Measurements from ENCODE around the gene CHST6.
"Not testable (repeated sequence)": the region's sequence is repeated elsewhere in the genome, so short reads cannot be mapped to it uniquely, and the experiment has no call there.

CHST6 gene

DNA sequence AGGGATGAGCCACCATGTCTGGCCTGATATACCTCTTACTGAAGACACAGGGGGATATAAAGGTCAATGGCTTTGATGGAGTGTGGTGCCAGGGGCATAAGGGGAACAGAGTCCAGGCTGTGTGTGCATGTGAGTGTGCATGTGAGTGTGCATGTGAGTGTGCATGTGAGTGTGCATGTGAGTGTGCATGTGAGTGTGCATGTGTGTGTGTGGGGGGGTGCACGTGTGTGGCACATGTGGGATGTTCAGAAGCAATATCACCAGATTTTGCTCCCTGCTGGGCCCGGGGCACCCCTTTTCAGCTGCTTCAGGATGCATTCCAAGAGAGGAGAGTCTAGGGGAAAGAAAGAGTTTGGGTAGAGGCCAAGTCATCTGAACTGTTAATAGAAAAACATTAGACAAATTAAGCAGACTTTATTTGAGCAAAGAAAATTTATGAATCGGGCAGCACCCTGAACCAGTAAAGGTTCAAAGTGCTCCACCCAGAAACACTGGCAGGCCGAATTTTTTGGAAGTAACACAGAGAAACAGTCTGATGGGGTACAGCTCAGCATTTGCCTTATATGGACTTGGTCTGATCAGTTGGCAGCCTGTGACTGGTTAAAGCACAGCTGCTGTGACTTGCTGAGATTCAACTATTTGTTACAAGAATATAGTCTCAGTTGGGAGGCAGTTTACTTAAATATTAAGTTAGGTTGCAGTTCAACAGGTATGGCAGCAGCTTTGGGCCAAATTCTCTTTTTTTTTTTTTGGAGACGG is 31.0 kb upstream of the CHST6 start:
- H3K4me3 ChIP-seq (ENCODE audit: control insufficient read depth, low read depth, low read length): no peak overlapping the region
- TF ChIP-seq, protein P1, sequence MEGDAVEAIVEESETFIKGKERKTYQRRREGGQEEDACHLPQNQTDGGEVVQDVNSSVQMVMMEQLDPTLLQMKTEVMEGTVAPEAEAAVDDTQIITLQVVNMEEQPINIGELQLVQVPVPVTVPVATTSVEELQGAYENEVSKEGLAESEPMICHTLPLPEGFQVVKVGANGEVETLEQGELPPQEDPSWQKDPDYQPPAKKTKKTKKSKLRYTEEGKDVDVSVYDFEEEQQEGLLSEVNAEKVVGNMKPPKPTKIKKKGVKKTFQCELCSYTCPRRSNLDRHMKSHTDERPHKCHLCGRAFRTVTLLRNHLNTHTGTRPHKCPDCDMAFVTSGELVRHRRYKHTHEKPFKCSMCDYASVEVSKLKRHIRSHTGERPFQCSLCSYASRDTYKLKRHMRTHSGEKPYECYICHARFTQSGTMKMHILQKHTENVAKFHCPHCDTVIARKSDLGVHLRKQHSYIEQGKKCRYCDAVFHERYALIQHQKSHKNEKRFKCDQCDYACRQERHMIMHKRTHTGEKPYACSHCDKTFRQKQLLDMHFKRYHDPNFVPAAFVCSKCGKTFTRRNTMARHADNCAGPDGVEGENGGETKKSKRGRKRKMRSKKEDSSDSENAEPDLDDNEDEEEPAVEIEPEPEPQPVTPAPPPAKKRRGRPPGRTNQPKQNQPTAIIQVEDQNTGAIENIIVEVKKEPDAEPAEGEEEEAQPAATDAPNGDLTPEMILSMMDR (IDR thresholded peaks at IDR 0.05; ENCODE audit: control insufficient read depth, insufficient read depth, low read depth, low read length, missing control alignments): no peak
- DNase-seq (ENCODE audit: low read depth): no peak

DNA sequence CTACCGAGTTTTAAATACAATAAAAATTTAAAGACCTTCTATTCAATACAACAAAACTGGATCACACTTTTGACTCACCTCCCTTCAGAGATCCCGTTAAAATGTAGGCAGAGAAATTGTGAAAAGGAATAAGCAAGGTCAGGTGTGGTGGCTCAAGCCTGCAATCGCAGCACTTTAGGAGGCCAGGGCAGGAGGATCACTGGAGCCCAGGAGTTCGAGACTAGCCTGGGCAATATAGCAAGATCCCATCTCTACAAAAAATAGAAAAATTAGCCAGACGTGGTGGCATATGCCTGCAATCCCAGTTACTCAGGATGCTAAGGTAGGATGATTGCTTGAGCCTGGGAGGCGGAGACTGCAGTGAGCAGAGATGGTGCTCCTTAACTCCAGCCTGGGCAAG is 23.9 kb upstream of the CHST6 start:
- TF ChIP-seq, protein P1 (IDR thresholded peaks at IDR 0.05; ENCODE audit: control insufficient read depth, insufficient read depth, low read depth, low read length, missing control alignments): no peak
- H3K4me3 ChIP-seq (ENCODE audit: control insufficient read depth, low read depth, low read length): no peak overlapping the region
- DNase-seq (ENCODE audit: low read depth): no peak

DNA sequence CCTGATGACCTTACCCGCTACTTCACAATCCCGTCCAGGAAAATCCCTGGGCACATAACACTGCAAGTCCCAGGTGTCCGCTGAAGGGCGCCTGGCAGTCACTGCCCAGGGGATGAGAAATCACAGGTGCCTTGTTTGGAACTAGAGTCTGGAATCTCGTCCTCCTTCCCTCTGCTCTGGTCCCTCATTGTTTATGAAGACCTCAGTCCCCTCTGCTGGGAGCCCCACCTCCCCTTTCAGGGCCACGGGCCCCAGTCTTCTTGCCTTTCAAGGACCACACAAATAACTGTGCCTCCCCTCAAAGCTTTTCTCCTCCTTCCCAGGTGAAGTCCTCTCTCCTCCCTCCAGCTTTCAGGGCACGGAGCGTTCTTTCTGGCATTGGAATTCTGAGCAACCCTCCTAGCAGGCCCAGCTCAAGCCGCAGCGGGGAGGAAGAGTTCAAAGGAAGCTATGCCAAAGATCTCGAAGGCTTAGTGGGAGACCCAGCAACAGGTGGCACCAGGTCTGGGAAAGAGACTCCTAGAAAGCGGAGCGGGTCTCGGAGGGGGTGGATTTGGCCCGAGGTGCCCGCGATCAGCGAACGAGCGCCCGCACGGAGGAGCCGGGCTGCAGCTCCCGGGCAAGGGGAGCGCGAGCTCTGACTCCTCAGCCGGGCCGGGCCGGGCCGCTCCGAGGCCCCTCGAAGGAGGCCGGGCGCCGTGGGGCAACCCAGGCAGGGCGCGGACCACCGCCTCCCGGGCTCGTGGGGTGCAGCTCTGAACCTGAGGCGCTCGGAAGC is 21.1 kb upstream of the CHST6 start:
- peak overlapping the region; percentile 76 for H3K4me3 ChIP-seq (ENCODE audit: control insufficient read depth, low read depth, low read length)
- DNase-seq (ENCODE audit: low read depth): not testable (repeated sequence)

DNA sequence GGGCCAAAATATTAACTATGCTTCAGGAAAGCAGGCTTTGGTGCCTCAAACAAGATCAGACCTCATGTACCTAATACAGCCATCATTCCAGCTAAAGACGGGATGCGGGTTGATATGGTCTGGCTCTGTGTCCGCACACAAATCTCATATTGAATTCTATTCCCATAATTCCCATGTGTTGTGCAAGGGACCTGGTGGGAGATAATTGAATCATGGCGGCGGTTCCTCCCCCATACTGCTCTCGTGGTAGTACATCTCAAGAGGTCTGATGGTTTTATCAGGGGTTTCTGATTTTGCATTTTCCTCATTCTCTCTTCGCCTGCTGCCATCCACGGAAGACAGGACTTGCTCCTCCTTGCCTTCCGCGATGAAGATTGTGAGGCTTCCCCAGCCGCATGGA is 19.1 kb upstream of the CHST6 start:
- TF ChIP-seq, protein P1 (IDR thresholded peaks at IDR 0.05; ENCODE audit: control insufficient read depth, insufficient read depth, low read depth, low read length, missing control alignments): no peak
- H3K4me3 ChIP-seq (ENCODE audit: control insufficient read depth, low read depth, low read length): no peak overlapping the region
- DNase-seq (ENCODE audit: low read depth): no peak

DNA sequence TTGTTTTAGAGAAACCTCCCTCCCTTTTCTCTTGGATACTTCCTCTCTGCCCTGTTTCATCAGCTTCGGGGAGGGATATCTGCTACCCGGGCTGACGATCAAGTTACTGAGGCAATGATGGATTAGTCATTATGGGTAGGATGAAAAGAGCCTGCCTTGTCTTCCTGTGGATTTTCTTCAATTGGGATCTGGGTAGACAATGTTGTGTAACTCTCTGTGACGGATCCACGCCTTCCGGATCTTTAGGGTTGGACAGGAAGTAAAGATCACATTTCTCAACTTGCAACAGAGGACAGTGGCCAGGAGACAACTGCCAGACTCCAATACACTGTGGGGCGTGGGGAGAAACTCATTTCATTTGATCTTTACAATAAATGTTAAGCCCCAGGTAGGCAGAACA is 11.3 kb upstream of the CHST6 start:
- TF ChIP-seq, protein P1 (IDR thresholded peaks at IDR 0.05; ENCODE audit: control insufficient read depth, insufficient read depth, low read depth, low read length, missing control alignments): no peak
- peak; percentile 95 for DNase-seq (ENCODE audit: low read depth)
- no peak overlapping the region for H3K4me3 ChIP-seq (ENCODE audit: control insufficient read depth, low read depth, low read length)

DNA sequence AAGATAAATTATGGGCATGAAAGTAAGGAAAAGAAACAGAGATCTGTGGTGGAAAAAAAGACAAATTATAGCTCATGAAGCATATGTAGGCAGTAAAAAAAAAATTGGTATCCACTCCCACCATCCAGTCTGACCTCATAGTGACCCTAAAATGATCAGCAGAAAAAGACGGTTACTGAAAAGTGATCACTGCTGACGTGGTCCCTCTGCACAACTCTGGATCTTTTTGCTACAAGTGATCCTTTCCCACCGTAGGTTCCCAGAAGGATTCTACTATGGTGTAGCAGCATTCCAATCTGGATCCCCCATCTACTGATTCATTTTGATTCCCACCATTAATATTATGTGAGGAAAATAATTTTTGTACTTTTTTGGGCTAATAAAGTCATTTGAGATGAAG is 10.9 kb upstream of the CHST6 start:
- DNase-seq (ENCODE audit: low read depth): no peak

More for the DNA sequence above, 10.9 kb upstream of the CHST6 start:
- no peak overlapping the region for H3K4me3 ChIP-seq (ENCODE audit: control insufficient read depth, low read depth, low read length)
- TF ChIP-seq, protein P1 (IDR thresholded peaks at IDR 0.05; ENCODE audit: control insufficient read depth, insufficient read depth, low read depth, low read length, missing control alignments): no peak

All from AG09309 (cell line).